Measurements from ENCODE around the gene ICOS.
A peak's percentile ranks its signal among the peaks of the same experiment; 100 is the strongest.
"Not testable (repeated sequence)": the region's sequence is repeated elsewhere in the genome, so short reads cannot be mapped to it uniquely, and the experiment has no call there.

ICOS gene

GRCh38 chr2:203918839-203919238, 17.7 kb upstream of the ICOS start:
- no peak for DNase-seq

GRCh38 chr2:203925512-203926158, 10.9 kb upstream of the ICOS start:
- no peak for DNase-seq

GRCh38 chr2:203928849-203929248, 7.7 kb upstream of the ICOS start:
- peak; percentile 57 for DNase-seq

DNA sequence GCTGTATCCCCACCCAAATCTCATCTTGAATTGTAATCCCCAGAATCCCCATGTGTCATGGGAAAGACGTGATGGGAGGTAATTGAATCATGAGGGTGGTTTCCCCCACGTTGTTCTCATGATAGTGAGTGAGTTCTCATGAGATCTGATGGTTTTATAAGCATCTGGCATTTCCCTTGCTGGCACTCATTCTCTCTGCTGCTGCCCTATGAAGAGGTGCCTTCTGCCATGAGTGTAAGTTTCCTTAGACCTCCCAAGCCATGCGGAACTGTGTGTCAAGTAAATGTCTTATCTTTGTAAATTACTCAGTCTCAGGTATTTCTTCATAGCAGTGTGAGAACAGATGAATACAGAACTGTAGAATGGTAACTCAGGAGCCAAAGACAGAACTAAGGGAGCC, 5.3 kb upstream of the ICOS start:
- DNase-seq, result not testable (repeated sequence)

DNA sequence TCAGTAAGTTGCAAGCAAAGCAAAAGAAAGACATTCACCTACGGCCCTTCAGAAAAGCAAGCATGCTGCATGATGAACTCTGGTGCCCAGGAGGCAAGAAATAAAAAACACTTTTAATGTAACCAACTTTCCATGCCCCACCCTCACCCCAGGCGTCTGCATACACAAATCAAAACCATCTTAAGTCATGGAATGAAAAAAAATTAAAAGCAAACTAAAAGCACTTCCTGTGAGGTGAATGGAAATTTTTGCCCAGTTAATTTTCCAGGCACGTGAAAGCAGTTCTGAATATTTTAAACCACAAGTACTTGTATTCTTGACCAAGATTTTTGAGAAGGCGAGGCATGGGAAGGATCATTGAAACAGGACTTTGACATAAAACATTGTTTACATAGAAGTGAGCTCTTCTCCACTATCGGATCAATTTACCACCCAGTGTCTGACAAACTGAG, 2.5 kb upstream of the ICOS start:
- DNase-seq, result no peak

DNA sequence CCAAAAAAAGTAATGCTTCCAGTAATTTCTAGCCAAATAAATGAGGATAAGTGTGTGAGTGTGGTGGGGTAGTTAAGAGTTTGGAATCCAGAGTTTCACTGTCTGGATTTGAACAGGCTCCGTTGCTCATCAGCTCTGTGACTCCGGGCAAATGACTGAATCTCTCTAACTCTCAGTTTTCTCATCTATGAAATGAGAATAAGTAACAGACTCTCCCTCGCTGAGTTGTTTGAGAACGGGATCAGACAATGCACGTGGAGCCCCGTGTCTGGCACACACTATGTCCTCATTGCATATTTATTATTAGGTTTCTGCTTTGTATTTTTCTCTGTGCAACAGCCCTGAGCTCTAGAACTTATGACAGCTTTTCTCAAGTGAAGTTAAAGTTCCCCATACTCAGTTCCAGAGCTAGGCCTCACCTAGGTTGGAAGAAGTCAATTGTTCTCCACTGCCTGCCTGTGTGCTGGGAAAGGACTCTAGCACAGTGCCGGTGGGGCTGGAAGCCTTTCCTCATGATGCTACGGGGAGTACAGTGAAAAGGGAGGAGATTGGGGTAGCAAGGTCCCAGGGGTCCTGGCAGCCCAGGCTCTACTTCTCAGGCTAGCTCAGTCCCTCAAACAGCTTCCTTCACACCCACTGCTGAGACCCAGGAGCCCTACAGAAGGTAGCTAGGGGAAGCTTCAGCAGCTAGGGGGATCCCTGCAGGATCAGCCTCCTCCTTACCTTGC, 1.7 kb upstream of the ICOS start:
- DNase-seq, result no peak

DNA sequence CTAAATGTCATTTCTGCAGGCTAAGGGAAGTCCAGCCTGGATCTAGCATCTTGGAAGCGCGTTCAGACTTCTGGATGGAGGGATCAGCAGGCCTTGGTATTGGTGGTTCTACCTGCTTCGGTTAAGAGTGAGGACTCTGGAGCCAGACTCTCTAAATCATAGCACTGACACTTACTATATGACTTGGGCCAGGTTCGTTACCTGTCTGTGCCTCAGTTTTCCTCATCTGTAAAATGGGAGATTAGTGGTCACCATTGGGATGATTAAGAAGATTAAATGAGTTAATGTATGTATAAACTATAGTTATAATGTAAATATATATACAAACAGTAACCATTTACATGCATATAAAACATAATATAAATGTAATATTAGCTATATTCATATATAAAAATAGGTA, 995 bp upstream of the ICOS start:
- DNase-seq, result no peak

GRCh38 chr2:203936949-203937348, 386 bp downstream of the ICOS start:
- DNase-seq, result no peak

GRCh38 chr2:203937788-203938187, 1.2 kb downstream of the ICOS start:
- no peak for DNase-seq

DNA sequence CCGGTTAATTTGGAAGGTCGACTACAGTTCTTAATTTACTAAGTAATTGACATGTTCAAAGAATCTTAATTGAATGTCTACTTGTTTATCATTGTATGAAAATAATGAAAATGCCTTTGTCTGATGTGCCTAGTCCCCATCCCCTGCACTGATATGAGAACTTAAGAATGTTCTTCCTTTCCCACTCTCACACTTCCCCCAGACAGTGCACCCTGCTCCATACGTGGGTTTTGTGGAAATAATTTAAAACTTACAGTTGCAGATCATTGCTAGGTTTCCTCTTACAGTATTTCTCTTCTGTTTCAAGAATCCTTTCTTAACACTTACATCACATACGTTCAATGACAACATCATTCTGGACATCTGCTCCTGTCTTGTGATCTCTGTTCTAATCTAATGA, 3.5 kb downstream of the ICOS start:
- DNase-seq, result no peak

GRCh38 chr2:203943493-203944382, 7.2 kb downstream of the ICOS start:
- not testable (repeated sequence) for DNase-seq

GRCh38 chr2:203948733-203949132, 12.2 kb downstream of the ICOS start:
- no peak for DNase-seq

DNA sequence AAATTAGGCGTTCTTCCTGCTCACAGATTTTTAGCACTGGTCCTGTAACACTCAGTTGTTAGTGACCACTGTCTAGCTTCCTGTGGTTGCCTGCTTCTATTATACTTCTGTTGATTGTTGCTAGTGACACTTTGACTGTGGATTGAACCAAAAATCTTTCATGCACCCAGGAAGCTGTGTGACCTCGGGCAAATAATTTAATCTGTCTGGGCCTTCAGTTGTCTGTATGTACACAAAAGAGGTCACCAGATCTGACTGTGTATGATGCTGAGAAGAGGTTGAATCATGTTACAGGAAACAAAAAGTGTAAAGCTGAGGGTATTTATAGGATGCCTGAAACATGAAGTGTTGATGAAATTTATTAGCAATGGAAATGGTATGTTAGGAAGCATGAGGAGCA, 12.7 kb downstream of the ICOS start:
- DNase-seq, result no peak

- no peak for DNase-seq
These were observed 14.9 kb downstream of the ICOS start for GRCh38 chr2:203951366-203951902.

DNA sequence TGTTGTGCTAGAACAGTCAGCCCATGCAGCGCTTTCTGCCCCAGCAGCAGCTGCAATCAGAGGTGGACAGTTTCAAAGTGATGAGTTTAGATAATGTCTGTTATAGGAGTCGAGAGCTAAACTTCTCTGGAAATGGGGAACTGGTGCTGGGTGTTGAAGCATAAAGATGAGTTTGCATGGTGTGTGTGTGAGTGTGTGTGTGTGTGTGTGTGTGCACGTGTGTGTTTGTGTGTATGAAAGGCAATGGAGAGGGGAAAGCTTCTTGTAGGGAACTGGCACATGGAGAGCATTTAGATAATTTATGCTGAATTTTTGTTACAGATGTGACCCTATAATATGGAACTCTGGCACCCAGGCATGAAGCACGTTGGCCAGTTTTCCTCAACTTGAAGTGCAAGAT, 22.7 kb downstream of the ICOS start:
- DNase-seq, result no peak

DNA sequence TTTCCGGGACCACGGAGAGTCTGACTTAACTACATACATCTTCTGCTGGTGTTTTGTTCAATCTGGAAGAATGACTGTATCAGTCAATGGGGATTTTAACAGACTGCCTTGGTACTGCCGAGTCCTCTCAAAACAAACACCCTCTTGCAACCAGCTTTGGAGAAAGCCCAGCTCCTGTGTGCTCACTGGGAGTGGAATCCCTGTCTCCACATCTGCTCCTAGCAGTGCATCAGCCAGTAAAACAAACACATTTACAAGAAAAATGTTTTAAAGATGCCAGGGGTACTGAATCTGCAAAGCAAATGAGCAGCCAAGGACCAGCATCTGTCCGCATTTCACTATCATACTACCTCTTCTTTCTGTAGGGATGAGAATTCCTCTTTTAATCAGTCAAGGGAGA, 23.1 kb downstream of the ICOS start:
- DNase-seq, result no peak

GRCh38 chr2:203960811-203961210, 24.2 kb downstream of the ICOS start:
- no peak for DNase-seq

- DNase-seq, result not testable (repeated sequence)
These were observed 28.6 kb downstream of the ICOS start for GRCh38 chr2:203965190-203965589.

- no peak for DNase-seq
These were observed 34.7 kb downstream of the ICOS start for GRCh38 chr2:203971251-203971650.

GRCh38 chr2:203972066-203972465, 35.5 kb downstream of the ICOS start:
- no peak for DNase-seq

GRCh38 chr2:203973000-203973399, 36.4 kb downstream of the ICOS start:
- no peak for DNase-seq

DNA sequence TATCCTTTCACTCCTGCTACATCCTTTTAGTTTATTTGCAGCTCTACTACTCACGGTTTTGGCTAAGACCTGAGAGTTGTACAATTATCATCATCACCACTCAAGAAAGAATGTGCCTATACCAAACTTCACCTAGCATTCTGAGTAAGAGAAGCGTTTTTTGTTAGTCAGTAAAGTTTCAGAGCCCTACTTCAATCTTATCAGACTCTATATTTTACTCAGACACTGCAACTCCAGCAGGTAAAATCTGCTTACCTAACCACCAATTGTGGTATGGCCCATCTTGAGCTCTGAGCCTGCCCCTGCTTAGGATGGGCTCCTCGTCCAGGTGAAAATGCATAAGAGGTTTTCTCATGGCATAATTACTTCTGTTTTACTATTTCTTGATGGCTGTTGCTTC, 37.1 kb downstream of the ICOS start:
- no peak for DNase-seq

DNA sequence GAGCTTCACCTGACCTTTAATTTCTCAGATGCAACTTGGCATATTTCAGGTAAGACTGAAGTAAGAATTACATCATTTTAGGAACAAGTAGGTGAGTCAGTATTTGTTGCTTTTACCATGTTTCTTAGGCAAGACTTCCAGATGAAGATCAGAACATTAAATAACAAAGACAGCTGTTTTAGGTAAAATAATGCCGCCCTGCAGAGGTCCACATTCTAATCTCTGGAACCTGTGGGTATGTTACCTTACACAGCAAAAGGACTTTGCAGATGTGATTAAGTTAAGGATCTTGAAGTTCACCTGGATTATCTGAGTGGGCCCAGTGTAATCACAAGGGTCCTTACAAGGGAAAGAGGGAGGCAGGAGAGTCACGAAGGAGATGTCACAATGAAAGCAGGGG, 39.3 kb downstream of the ICOS start:
- no peak for DNase-seq
